NCI-H1930 (cell line): ENCODE results near the gene IL21R.
"Not testable (repeated sequence)": the region's sequence is repeated elsewhere in the genome, so short reads cannot be mapped to it uniquely, and the experiment has no call there.

Source experiments
- DNase-seq, 2 experiments: peaks; one replicate each; lab custom pipeline; 2025; lab: John Stamatoyannopoulos, UW

Gene IL21R

GRCh38 chr16:27427538-27427937 is 25.6 kb downstream of the IL21R start:
- no peak for DNase-seq

GRCh38 chr16:27428026-27428785 is 26.2 kb downstream of the IL21R start:
- no peak for DNase-seq

GRCh38 chr16:27429330-27429871 is 27.4 kb downstream of the IL21R start:
- DNase-seq: no peak

- DNase-seq: no peak
Measured at GRCh38 chr16:27429981-27430441, 28.0 kb downstream of the IL21R start.

- no peak for DNase-seq
Measured at GRCh38 chr16:27430512-27430911, 28.5 kb downstream of the IL21R start.

GRCh38 chr16:27430923-27431484 is 29.0 kb downstream of the IL21R start:
- DNase-seq: no peak

- no peak for DNase-seq
Measured at GRCh38 chr16:27431773-27432532, 30.0 kb downstream of the IL21R start.

GRCh38 chr16:27432558-27432957 is 30.6 kb downstream of the IL21R start:
- no peak for DNase-seq

GRCh38 chr16:27433191-27433590 is 31.2 kb downstream of the IL21R start:
- not testable (repeated sequence) for DNase-seq

GRCh38 chr16:27433636-27434035 is 31.7 kb downstream of the IL21R start:
- no peak for DNase-seq

- no peak for DNase-seq
Measured at GRCh38 chr16:27434141-27435051, 32.4 kb downstream of the IL21R start.

- not testable (repeated sequence) for DNase-seq
Measured at GRCh38 chr16:27435146-27435545, 33.2 kb downstream of the IL21R start.

- DNase-seq: no peak
Measured at GRCh38 chr16:27436065-27436464, 34.1 kb downstream of the IL21R start.

GRCh38 chr16:27436921-27437650 is 35.1 kb downstream of the IL21R start:
- DNase-seq: no peak

- no peak for DNase-seq
Measured at GRCh38 chr16:27437946-27438345, 36.0 kb downstream of the IL21R start.

- DNase-seq: no peak
Measured at GRCh38 chr16:27439271-27440018, 37.5 kb downstream of the IL21R start.

- no peak for DNase-seq
Measured at GRCh38 chr16:27441276-27441675, 39.3 kb downstream of the IL21R start.

- DNase-seq: no peak
Measured at GRCh38 chr16:27441998-27442397, 40.0 kb downstream of the IL21R start.

- DNase-seq: no peak
Measured at GRCh38 chr16:27444015-27444414, 42.0 kb downstream of the IL21R start.

GRCh38 chr16:27444470-27444869 is 42.5 kb downstream of the IL21R start:
- DNase-seq: no peak
